Thyroid gland (tissue), 4 donors: ENCODE results near the gene DMD.

Source experiments
- CTCF ChIP-seq, 6 experiments: fragments of 200-600 bp in 3 of 6; fragments of 450-650 bp in 3 of 6; sonication (generic) in 3 of 6; IDR thresholded peaks; one replicate each; pipeline ENCODE4 v1.5.1; 2016 to 2019; ENCODE audit warnings: antibody characterized with exemption in 6 of 6, mild to moderate bottlenecking in 2 of 6, inconsistent platforms in 1 of 6, moderate library complexity in 1 of 6
- POLR2A ChIP-seq, 2 donors: fragments of 450-650 bp; IDR thresholded peaks; one replicate each; pipeline ENCODE4 v1.6.1; 2017; ENCODE audit warnings: antibody characterized with exemption in 2 of 2, mild to moderate bottlenecking in 2 of 2, moderate library complexity in 1 of 2

GRCh38 chrX:31178769-31179125 is 2032.6 kb downstream of the DMD start:
- no peak for TF ChIP-seq CTCF (IDR thresholded peaks at IDR 0.05)
- no peak for TF ChIP-seq POLR2A (IDR thresholded peaks at IDR 0.05)
